GM18909 (cell line): ENCODE measurements around the gene SMIM35.

ENCODE experiments used
- ATAC-seq: cut with Tn5 transposase; IDR thresholded peaks from one replicate; pipeline ENCODE4 v1.9.1; 2021; ENCODE audit warnings: mild to moderate bottlenecking; ENCODE audit not compliant: unreplicated experiment, poor library complexity

SMIM35 gene

DNA sequence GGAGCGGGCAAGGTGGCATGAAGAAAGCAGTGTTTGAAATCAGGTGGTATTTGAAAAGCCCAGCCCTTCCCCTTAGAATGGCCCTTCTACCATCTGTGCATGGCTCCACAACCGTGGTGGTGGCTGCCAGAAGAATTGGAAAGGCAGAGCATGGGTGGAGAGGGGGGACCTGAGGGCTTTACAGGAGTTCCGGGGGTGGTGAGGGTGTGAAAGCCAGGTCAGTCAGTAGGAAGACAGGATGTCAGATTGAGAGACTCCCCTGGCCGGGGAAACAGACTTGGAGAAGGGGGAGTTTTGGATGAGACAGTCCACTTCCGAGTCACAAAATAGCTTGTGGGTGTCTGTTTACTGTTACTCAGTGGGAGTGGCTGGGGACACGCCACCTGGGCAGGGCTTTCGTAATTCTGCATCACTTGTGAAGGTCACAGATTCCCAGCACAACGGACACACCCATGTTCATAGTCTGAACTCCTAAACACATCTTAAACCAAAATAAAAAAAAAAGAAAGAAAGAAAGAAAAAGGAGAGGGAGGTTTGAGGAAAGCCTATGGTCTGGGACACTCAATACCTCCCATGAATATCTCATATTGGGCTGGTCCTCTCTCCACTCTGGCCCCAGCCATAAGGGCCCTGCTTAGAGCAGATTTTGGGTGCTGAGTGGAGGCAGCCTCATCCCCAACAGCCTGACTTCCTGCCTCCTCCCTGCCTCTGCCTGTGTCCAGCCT, 24.4 kb upstream of the SMIM35 start:
- ATAC-seq = no peak

DNA sequence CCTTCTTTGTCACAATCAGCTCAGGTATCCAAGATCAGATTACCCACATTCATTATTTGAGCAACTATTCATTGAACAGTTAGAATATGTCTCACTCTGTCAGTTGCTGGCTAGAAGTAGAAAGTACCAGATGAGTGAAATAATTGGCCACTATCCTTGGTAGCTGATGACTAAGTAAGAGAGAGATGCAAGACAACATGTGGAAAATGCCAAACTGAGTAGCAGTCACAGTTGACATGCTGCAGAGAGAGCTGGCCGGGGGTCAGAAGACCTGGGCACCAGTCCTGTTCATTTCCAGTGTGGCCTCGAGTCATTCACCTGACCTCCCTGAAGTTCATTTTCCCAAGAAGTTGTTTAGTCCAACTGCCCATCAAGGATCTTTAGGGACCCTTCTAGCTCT, 22.5 kb upstream of the SMIM35 start:
- ATAC-seq = no peak

DNA sequence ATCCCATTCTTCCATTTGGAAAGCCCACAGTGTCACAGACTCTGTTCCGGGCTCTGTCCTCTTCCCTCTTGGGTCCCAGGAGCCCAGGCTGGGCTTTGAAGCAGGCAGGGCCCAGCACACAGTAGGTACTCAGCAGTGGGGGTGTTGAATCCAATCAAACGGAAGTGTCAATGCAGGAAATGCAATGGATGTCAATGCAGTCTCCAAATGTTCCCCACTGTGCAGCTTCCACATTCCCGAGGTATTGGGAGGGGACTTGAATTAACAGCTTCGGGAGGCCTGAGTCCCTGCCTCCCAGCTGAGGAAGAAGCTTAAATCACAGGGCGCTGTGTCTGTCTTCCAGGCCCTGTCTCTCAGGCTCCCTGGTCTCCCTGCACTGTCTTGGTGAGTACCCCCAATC, 21.8 kb upstream of the SMIM35 start:
- no peak for ATAC-seq

DNA sequence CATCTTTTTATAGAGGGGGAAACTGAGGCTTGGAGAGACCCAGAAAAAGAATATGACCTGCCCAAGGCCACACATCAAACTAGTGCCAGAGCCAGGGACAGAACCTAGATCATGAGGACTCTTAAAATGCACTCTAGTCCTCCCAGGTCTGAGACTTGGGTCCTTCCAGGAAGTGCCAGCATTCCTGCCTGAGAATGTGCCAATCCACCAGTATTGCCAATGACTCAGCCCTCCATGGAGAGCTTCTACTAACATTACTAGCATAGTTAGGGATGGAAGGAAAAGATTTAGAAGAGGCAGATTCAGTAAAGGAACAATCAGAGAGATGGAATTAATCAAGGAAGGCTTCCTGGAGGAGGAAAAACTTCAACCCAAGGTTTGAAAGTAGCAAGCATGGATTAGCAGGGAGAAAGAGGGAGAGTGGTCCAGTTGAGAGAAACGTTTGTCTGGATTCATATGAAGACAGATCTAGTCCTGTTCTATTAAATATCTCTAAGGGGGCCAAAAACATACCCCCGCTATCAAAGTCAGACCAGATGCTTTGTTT, 20.1 kb upstream of the SMIM35 start:
- no peak for ATAC-seq

DNA sequence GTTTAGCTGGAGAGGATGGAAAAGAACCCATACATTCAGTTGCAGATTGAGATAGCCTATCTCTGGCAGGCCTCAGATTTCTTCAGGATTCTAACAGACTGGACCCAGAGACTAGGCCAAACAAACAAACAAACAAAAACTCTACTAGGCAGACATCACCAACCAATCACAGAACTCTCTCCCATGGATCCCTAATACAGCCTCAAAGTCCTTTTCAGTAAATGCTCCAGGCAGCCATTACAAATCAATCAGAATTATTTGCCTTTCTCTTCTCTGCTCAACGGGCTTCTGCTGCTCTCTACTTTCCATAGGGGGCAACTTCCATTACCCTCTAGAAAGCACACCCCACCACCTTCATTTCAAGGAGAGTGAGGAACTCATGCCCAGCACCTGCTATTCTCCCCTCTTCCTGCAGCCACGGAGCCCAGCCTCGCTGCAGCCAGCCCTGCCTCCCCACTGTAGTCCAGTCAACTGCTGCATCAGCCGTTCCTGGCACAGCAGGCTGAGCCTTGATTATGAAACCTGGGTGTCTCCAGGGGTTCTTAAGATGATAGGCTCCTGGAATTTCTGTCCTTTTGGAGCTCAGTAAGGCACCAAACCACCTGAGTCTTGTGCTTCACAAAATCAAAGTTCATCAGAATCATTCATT, 19.0 kb upstream of the SMIM35 start:
- ATAC-seq = no peak

DNA sequence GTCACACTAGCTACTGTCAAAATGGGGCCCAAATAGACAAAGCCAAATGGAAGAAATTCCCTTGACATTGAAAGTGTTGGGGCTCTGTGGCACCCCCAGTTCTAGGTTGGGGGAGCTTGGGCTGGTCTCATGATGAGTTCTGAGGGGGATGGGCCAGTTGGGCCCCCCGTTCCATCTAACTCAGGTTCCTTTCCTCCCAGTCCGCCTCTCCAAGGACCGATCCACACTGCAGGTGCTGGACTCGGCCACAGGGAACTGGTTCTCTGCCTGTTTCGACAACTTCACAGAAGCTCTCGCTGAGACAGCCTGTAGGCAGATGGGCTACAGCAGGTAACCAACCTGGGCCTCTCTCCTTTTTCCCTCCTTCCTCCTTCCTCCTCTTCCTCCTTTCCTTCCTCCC, 17.7 kb upstream of the SMIM35 start:
- ATAC-seq = no peak

DNA sequence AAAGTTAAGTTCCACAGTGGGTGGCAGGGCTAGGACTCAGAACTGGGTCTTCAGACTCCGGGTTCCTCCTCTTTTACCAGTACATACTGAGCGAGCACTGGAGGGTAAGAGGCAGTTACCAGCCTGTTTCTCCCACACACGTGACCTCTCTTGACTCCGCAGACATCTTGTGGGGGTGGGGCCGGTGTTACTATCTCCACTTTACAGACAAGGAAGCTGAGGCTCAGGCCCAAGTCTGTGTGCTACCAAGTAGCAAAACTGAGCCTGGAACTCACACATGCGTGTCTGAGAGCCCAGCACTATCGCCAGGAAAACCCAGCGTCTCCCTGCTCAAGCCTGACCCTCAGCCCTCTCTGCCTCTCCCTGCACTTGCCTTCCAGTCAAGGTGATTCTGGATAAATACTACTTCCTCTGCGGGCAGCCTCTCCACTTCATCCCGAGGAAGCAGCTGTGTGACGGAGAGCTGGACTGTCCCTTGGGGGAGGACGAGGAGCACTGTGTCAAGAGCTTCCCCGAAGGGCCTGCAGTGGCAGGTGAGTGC, 16.0 kb upstream of the SMIM35 start:
- ATAC-seq = no peak

DNA sequence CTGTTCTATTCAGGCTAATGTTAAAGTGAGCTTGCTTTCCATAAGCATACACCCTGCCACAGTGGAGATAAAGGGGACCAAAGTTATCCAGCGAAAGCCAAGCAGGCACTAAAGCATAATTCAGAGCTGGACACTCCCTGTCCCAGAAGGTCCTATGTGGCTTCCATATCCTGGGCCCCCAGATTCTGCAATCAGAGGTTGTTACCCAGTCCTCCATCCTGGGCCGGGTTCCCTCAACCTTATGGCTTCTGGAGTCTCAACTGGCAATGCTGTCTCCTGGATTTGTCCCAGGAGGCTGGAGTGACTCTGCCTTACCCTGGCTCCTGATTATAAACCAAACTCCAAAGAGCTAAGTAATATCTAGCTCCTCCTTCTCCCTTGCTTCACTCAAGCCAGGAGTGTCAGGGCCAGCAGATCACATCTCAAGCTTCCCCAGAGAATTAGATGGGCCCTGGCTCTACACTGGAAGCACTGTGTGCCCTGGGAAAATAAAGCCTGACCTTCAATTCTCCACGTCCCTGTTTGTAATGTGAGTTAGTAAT, 14.0 kb upstream of the SMIM35 start:
- no peak for ATAC-seq

DNA sequence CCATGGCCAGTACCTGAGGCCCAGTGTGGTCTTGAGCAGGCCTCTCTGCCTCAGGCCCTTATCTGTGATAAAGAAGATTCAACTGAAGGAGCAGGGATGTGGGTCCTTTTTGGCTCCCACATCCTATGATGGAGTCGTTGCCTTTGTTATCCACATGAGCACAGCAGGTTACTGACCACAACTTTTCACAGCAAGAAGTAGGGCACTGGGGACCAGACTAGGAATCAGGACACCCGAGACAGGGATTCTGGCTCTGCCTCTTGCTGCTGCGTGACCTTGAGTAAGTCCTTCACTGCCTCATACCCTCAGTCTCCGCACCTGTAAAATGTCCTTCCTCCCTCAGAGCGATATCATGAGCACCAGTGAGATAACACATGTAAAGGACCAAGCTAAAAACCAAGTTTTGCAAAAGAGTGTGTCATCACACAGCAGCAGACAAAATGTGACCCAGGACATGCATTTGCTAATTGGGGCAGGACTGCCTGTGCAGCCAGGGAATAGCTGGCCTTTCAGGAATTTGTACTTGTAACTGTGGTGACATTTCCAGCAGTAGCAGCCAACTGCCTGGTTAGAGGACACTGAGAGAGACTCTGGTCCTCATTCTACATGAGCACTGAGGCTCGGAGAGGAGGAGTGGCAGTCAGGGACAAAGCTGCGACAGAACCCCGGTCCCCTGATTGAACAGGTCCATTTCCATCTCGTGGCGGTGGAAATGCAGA, 13.2 kb upstream of the SMIM35 start:
- ATAC-seq = no peak

DNA sequence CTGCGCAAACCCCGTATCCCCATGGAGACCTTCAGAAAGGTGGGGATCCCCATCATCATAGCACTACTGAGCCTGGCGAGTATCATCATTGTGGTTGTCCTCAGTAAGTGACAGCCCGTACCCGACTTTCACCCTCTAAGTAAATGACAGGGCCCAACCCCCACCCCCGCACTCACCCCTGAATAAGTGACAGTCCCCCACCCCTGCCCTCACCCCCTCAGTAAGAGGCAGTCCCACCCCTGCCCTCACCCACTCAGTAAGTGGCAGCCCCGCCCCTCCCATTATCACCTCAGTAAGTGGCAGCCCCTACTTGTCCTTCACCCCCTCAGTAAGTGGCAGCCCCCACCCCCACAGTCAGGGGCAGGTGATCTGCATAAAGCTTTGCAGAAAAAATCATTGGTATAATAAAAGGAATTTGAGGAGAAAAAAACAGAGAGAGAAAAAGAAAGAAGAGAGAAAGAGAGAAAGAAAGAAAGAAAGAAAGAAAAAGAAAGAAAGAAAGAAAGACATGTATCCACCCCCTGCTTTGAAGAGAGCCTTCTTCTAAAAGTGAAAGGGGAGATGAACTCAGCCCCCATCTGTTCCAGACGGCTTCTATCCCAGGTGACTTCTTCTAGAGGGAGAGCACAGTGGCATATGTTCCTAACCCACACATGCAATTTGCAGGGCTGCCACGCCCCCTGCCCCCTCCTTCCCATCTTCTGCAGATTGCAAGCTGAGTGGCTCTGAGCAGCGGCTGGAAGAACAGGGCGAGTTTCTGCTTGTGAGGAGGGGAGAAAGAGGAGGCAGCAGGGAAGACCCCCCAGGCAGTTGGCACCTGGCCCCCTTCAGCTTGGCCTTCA, 12.5 kb upstream of the SMIM35 start:
- ATAC-seq = no peak

DNA sequence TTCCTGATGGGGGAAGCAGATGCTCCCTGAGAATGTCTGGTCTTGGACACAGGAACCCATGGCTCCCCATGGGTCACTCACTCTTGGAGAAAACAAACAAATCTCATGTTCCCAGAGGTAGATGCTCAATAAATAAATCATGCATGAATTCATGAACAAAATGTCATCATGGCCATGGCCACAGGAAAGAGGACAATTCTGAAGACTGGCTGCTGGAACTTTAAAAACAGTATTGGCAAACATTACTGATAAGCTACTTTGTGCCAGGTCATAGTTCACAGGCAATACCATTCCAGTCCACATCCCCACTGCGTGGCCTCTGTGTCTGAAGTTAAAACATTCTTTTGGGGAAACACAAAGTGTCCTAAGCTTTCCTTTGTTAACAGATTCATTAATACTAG, 9.2 kb upstream of the SMIM35 start:
- ATAC-seq = no peak

DNA sequence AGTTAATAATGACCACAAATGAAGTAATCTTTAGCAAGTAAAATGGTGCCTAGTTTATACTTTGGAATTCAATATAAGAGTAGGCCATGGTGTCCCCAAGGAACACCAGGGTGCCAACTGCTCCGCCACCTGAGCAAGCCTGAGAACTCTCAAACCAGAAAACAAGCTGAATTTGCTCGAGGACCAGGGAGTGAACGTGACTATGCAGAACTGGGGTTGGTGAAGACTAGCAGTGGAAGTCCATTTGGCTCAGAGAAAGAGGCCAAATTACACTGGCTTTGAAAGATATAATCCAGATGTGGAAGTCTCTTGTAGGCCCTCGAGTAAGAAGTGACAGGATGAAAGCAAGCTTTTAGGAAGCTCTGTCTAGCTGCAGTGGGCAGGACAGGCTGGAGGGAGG, 8.7 kb upstream of the SMIM35 start:
- ATAC-seq = no peak

DNA sequence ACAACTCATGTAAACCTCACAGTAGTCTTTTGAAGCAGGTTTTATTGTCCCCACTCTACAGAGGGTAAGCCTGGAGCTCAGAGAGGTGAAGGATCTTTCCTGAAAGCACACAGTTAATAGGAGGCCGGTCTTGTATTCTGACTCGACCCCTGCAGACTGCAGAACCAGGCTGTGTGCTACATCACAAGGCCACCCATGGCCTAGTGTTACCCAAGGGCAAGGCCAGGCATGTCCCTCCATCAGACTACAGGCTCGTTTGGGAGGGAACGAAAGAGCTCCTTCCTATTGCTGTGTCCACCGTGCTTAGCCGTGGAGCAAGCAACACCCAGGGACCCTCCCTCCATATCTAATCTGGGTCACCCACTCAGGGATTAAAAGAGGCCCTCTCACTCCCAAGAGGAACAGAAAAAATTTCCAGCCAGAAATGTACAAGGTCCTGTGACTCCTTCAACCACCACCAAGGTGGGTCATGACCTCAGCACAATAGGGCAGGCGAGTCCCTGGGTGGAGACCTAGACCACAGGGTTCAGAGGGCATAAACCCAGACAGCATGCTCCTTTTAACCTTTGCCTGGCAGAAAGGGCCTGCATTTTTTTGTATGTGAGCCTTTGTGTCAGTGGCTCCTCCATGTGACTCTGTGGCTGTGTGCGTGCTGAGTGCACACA, 6.3 kb upstream of the SMIM35 start:
- ATAC-seq = no peak

DNA sequence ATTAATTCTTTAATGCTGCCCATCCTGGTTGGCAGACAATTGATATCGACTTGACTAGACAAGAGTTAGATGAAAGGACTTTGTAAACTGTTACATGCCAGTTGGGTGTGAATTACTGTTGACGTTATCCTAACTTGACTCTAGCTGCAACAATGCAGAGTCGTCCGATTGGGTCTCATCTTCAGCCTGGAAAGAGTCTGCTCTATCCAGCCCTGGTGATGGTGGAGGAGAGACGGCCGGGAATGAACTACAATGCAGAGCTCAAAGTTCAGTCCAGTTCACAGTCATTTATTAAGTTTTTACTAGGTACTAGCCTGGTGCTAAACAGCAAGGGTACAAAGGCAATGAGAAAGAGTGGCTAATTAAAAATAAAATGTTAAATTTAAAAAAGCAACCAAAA, 4.9 kb upstream of the SMIM35 start:
- ATAC-seq = no peak

DNA sequence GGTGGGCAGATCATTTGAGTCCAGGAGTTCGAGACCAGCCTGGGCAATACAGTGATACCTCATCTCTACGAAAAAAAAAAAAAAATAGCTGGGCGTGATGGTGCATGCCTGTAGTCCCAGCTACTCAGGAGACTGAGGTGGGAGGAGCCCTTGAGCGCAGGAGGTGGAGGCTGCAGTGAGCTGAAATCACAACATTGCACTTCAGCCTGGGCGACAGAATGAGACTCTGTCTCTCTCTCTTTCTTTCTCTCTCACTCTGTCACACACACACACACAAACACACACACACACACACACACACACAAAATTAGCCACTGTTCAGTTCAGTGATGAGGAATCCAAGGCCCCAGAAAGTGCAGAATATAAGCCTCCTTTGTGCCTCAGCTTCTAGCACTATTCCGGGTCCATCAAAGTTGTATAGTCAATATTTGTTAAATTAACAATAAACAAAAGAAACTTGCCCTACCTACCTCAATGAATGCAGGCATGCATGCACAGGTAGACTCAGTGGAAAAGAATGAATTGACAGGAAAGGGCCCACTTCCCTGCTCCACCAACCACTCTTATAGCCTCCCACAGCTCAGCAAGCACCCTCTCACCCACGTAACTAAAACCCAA, 3.9 kb upstream of the SMIM35 start:
- ATAC-seq = no peak

DNA sequence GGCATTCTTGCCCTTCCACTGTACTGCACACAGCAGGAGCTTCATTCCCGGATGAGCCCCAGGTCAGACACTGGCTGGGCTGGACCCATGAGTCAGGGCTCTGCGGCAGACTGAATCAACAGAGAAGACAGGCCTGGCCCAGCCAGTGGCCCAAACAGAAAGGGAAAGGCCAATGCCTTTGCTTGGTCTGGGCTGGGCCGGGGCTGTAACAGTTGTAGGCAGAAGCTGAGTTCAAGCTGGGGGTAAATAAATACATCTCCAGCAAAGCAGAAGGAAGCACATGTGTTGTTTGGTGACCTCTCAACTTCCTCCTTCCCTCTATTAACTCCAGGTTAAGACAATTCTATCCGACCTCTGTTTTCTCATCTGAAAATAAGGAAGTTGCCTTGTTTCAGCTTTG, 1.8 kb upstream of the SMIM35 start:
- ATAC-seq = no peak

DNA sequence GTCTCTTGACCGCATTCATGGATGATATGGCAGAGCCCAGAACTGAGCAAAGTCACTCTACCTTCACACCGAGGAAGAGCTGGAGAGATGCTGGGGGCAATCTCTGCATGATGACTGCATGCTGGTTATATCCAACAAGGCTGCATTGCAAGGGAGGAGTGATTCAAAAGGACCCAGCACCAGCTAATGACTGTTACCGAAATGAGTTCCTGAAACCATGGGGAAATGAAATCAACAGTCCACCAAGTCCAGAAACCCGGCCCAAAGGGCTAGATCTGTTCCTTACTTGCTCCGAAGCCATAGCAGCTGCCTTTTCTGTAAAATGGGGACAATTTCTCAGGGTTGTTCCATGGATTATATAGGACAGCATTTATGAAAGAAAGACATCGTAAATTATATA, 1.2 kb upstream of the SMIM35 start:
- ATAC-seq = no peak

DNA sequence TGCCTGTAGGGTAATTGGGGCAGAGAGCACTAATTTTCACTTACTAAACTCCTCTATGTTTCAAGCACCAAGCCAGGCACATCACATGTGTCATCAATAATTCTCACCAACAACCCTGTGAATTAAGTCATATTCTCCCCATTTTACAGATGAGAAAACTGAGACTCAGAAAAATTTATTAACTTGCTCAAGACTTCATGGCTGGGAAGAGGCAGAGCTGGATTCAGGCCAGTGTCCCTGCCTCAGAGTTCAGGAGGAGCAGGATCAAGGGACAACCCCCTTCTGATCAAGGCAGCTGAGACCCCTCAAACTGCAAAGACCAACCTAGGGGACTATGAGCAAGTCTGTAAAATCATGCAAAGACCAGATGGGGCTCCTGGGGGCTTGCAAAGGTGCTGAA, 2.1 kb downstream of the SMIM35 start:
- ATAC-seq = no peak

DNA sequence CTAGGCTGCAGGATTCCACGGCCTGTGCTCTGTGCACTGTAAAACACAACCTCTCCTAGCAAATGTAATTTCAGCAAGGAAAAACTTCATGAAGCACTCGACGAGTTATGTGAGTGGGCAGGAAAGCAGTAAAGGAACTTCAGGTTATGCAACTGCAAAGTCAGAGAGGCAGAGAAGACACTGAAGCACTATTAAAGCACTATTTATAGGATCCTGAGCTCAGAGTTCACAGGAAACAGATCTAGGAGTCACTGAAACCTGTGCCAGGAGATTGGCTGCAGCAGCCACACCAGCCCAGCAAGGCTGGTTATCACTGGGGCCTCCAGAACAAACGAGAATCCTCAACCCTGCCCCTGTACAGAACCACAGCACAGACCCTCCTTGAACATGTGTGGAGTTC, 2.5 kb downstream of the SMIM35 start:
- no peak for ATAC-seq
